Measurements from ENCODE around the gene TMEM185B.
A peak's percentile ranks its signal among the peaks of the same experiment; 100 is the strongest.

TMEM185B gene

DNA sequence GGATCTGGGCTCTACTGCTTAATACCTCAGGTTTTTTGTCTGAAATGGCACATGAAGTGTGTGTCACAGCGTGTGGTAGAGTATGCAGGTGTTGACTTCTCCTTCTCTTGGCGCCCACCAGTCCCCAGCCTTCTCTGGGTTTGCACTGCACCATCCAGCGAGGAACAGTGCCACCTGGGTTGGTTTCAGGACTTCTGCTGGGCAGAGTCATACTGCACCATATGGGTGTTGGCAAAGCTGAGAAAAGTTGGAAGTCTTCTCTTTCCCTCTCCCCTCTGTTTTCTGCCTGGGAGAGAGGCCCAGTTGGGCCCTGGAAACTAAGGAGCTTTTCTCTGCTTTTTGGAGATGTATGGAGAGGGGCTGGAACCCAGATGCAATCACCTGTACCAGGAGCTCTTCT lies 43.8 kb downstream of the TMEM185B start:
- TF ChIP-seq, protein P1, sequence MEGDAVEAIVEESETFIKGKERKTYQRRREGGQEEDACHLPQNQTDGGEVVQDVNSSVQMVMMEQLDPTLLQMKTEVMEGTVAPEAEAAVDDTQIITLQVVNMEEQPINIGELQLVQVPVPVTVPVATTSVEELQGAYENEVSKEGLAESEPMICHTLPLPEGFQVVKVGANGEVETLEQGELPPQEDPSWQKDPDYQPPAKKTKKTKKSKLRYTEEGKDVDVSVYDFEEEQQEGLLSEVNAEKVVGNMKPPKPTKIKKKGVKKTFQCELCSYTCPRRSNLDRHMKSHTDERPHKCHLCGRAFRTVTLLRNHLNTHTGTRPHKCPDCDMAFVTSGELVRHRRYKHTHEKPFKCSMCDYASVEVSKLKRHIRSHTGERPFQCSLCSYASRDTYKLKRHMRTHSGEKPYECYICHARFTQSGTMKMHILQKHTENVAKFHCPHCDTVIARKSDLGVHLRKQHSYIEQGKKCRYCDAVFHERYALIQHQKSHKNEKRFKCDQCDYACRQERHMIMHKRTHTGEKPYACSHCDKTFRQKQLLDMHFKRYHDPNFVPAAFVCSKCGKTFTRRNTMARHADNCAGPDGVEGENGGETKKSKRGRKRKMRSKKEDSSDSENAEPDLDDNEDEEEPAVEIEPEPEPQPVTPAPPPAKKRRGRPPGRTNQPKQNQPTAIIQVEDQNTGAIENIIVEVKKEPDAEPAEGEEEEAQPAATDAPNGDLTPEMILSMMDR (IDR thresholded peaks at IDR 0.05): no peak
- no peak for TF ChIP-seq ZFX (IDR thresholded peaks at IDR 0.05; ENCODE audit: borderline replicate concordance)

DNA sequence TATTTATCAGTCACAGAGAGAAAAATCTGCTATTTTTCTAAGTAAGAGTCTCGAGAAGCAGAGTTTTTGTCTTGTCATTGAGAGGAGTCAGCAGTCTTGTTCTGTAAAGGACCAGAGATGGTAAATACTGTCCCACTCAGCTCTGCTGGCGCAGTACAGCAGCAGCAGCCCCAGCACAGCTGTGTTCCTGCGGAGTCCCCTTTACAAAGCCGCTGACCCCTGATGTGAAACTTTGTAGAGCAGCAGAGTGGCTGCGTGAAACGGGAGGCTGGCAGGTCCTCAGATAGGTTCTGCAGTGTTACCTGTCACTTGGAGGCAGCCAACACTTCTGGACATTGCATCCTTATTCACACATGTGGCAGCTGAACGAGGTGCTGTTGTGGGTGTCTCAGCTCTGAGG lies 45.2 kb downstream of the TMEM185B start:
- no peak for TF ChIP-seq ZFX (IDR thresholded peaks at IDR 0.05; ENCODE audit: borderline replicate concordance)
- TF ChIP-seq, protein P1 (IDR thresholded peaks at IDR 0.05): no peak
- no peak overlapping the region for H3K27ac ChIP-seq

More for the DNA sequence above, 43.8 kb downstream of the TMEM185B start:
- no peak overlapping the region for H3K27ac ChIP-seq

DNA sequence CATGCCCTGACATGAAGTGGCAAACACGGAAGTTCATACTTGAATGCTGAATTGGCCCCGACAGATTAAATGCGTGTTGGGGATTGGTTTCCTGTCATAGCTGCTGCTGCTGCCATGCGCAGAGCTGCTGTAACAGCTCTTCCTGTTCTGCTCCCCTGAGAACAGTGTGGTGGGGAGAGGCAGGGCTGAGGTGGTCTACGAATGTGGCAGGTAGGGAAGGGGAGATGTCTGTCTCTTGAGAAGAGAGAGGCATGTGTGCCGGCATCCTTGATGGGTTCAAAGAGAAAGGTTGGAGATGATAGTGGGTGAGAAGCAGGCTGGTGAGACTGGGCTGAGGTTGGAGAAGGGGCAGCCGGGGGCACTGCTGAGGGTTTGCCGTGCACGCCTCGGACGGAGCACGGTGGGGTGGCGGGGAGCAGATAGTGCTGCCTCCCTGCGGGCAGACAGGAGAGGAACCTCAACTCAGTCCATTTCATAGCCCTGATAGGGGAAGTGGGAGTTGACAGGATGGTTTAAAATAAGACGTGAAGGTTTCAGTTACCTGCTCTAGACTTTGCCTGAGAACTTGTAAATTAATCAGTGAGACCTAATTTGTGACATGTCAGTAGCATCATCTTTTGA lies 46.1 kb downstream of the TMEM185B start:
- TF ChIP-seq, protein P1 (IDR thresholded peaks at IDR 0.05): no peak
- TF ChIP-seq ZFX (IDR thresholded peaks at IDR 0.05; ENCODE audit: borderline replicate concordance): no peak
- no peak overlapping the region for H3K27ac ChIP-seq

DNA sequence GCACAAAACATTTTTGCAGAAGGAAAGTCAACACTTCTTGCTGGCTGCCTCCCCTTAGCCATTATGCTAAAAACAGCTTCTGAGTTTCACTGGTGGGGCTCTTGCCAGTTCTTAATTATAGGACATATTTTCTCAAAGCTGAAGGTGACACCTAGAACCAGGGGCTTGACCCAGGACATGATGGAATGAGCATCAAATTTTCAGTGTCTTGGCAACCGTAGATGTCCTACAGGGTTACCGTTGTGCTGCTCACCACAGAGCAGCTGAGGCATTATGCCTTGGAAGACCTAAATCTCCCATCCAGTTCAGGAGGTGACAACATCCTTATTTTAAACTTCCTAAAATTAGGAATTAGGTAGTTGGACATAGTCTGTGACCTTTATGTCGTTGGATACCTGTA lies 46.7 kb downstream of the TMEM185B start:
- no peak overlapping the region for H3K27ac ChIP-seq
- TF ChIP-seq ZFX (IDR thresholded peaks at IDR 0.05; ENCODE audit: borderline replicate concordance): no peak
- TF ChIP-seq, protein P1 (IDR thresholded peaks at IDR 0.05): no peak

DNA sequence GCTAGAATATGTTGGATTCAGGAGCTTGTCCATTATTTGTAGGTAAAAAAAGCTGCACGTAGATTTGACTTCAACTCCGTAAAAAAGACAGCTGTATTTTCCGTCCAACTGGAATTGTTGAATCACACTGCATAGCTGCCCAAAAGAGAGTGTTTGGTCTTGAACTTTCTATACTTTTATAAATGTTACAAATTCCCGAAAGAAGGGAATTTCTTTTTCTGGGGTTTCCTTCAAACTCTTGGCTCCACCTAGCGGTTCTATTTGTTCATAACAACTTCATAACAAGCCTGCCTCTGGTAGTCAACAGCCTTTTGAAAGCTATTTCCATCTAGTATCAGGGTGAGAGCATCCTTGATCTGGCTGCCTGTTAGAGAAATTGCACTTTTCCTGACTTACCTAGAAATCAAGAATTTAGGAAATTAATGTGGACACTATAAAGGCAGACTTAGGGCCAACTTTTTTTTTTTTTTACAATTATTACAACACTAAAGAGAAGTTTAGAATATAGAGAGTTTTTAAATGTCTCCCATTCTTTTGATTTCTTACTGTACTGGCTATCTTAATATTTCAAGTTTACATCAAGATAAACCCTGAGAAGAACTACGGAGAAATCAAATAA lies 48.1 kb downstream of the TMEM185B start:
- H3K27ac ChIP-seq: no peak overlapping the region
- no peak for TF ChIP-seq ZFX (IDR thresholded peaks at IDR 0.05; ENCODE audit: borderline replicate concordance)
- TF ChIP-seq, protein P1 (IDR thresholded peaks at IDR 0.05): peak; percentile 64

Data from 22Rv1 (cell line).